Stomach (tissue), 9 donors: Measurements from ENCODE around the gene PRAMEF4. TPM values are rescaled to one million over a fixed set of nuclear protein-coding genes. Genes with fewer than 3 reads are reported as not detected.
"Not testable (repeated sequence)": the region's sequence is repeated elsewhere in the genome, so short reads cannot be mapped to it uniquely, and the experiment has no call there.

Source experiments
- DNase-seq, 2 donors: peaks; one replicate each; pipeline versions ENCODE4 v3.0.0 to v3.0.0-alpha.2; 2013 to 2019
- H3K27ac ChIP-seq, 5 donors: fragments of 200-600 bp in 4 of 5; sonication (generic) in 4 of 5; one replicate each; pipeline ENCODE4 v1.5.1; 2013 to 2019; ENCODE audit warnings: mild to moderate bottlenecking in 1 of 5, moderate library complexity in 1 of 5
- H3K27me3 ChIP-seq, 3 donors: fragments of 200-600 bp; sonication (generic); one replicate each; pipeline ENCODE4 v1.5.1; 2017 to 2019; ENCODE audit warnings: mixed run types in 1 of 3
- H3K36me3 ChIP-seq, 4 donors: fragments of 200-600 bp; sonication (generic); 1 replicate in 3 of 4; 2 replicates in 1 of 4; pipeline ENCODE4 v1.5.1; 2016 to 2019
- H3K4me1 ChIP-seq, 4 donors: fragments of 200-600 bp; sonication (generic); one replicate each; pipeline ENCODE4 v1.5.1; 2016 to 2019
- H3K4me3 ChIP-seq, 4 donors: fragments of 200-600 bp; sonication (generic) in 3 of 4; one replicate each; pipeline ENCODE4 v1.5.1; 2016 to 2019; ENCODE audit warnings: mild to moderate bottlenecking in 1 of 4
- H3K9me3 ChIP-seq, 4 donors: fragments of 200-600 bp; sonication (generic); one replicate each; pipeline ENCODE4 v1.5.1; 2016 to 2019
- EP300 ChIP-seq: sonication (generic); formaldehyde crosslinking; IDR thresholded peaks from one replicate; pipeline ENCODE4 v1.6.1; 2017; ENCODE audit warnings: antibody characterized with exemption
- POLR2A ChIP-seq, 4 donors: fragments of 450-650 bp; IDR thresholded peaks; one replicate each; pipeline ENCODE4 v1.6.1; 2016; ENCODE audit warnings: antibody characterized with exemption in 4 of 4, control low read depth in 2 of 4, mild to moderate bottlenecking in 1 of 4, moderate library complexity in 1 of 4
- POLR2AphosphoS5 ChIP-seq, 3 donors: sonication (generic); formaldehyde crosslinking; IDR thresholded peaks; one replicate each; pipeline ENCODE4 v1.6.1; 2016; ENCODE audit warnings: antibody characterized with exemption in 3 of 3
- whole genome bisulfite sequencing, 5 donors: extraction: QIAGEN DNeasy Blood & Tissue Kit in 3 of 5; methylation state at CpG; one replicate each; pipeline versions ENCODE4 v1.1.5 to v1.1.7; 2013 to 2018; 5-methylcytosine and 5-hydroxymethylcytosine counted together
- intact Hi-C: fragments of 100-400 bp; cut with DNase I; formaldehyde crosslinking; loops from one replicate; pipeline ENCODE4 v1.15.1; 2023; ENCODE audit warnings: low total_unique reads
- polyA plus RNA-seq, 3 donors: library from polyadenylated mRNA; stranded (reverse); fragments of 200-250 nt; gene quantifications; one replicate each; pipeline ENCODE4 v1.2.3, GENCODE V29; 2013
- small RNA-seq, 4 donors: library from RNA; depleted of rRNA; stranded (forward); fragments of <200 nt; gene quantifications; one replicate each; pipeline ENCODE3, GENCODE V24; 2016
- total RNA-seq, 5 donors: library from RNA; depleted of rRNA; stranded (reverse); fragments of >200 nt; gene quantifications; one replicate each; pipeline versions ENCODE4 v1.1.0 to v1.2.3, GENCODE V29; 2014 to 2016
- TF ChIP-seq, protein P1 (sequence below), 7 experiments: fragments of 450-650 bp in 4 of 7; fragments of 200-600 bp in 3 of 7; sonication (generic) in 3 of 7; IDR thresholded peaks; one replicate each; pipeline ENCODE4 v1.5.1; 2016 to 2019; ENCODE audit warnings: antibody characterized with exemption in 7 of 7, control low read depth in 2 of 7, mild to moderate bottlenecking in 1 of 7
- donor health status: healthy with polysubstance abuse.
- donor health status: Bipolar disorder and iron deficiency.
- donor health status: healthy.

PRAMEF4 gene
- total and polyA plus RNA-seq, 8 donors: not detected

DNA sequence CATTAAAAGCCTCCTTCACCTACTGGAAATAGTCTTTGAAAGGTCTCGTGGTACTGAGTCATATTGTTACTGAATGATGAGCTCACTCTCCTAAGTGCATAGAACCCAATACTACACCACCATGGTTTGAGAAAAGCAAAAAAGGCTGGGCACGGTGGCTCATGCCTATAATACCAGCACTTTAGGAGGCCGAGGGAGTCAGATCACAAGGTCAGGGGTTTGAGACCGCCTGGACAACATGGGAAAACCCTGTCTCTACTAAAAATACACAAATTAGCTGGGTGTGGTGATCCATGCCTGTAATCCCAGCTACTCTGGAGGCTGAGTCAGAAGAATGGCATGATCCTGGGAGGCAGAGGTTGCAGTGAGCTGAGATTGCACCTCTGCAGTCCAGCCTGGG, 34.2 kb downstream of the PRAMEF4 start:
- no peak for DNase-seq
- TF ChIP-seq, protein P1, sequence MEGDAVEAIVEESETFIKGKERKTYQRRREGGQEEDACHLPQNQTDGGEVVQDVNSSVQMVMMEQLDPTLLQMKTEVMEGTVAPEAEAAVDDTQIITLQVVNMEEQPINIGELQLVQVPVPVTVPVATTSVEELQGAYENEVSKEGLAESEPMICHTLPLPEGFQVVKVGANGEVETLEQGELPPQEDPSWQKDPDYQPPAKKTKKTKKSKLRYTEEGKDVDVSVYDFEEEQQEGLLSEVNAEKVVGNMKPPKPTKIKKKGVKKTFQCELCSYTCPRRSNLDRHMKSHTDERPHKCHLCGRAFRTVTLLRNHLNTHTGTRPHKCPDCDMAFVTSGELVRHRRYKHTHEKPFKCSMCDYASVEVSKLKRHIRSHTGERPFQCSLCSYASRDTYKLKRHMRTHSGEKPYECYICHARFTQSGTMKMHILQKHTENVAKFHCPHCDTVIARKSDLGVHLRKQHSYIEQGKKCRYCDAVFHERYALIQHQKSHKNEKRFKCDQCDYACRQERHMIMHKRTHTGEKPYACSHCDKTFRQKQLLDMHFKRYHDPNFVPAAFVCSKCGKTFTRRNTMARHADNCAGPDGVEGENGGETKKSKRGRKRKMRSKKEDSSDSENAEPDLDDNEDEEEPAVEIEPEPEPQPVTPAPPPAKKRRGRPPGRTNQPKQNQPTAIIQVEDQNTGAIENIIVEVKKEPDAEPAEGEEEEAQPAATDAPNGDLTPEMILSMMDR (IDR thresholded peaks at IDR 0.05): no peak
- no peak for TF ChIP-seq POLR2AphosphoS5 (IDR thresholded peaks at IDR 0.05)
- no peak for TF ChIP-seq EP300
- no peak for TF ChIP-seq POLR2A (IDR thresholded peaks at IDR 0.05)
- no peaks in the 10 kb centered on the region for H3K4me1 ChIP-seq
- no peak overlapping the region for H3K4me3 ChIP-seq
- H3K27ac ChIP-seq: no peak overlapping the region
- peaks cover 0 to 7% (median 0%) of the 10 kb centered on the region in 3 donors for H3K27me3 ChIP-seq
- H3K9me3 ChIP-seq: peaks cover 0 to 10% (median 2%) of the 10 kb centered on the region in 4 donors
- H3K36me3 ChIP-seq: no peaks in the 10 kb centered on the region
- intact Hi-C loops: no loop called here
- 58 to 61% (median 61%) methylated on average over 4 of the region's 4 CpGs for WGBS, 5 donors

DNA sequence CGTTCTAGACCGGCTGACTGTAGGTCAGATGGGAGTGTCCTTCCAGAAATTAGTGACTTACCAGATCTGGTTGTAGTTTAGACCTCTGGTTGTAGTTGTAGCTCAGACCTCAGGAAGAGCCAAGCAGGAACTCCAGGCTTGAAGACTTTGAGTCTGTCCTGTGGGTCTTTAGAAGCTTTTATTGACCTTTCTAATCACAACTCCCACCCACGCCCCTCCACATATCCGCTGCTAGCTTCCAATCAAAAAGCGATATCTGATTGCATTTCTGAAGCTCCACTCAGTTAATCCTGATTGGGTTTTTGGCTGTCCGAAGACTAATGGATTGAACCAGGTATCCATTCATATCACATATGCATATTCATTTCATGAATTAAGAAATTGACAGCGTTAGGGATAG, 37.4 kb downstream of the PRAMEF4 start, which contains the start of gene HNRNPCL1:
TSS of gene HNRNPCL1 (minus strand) at position 101 of the 400 bp plus-strand sequence. CDS start 431 bp downstream, outside the sequence.
- H3K4me3 ChIP-seq, H3K27ac ChIP-seq, intact Hi-C loops, DNase-seq, H3K4me1 ChIP-seq, H3K36me3 ChIP-seq, H3K27me3 ChIP-seq: not testable (repeated sequence)
- peaks cover 0 to 13% (median 4%) of the 10 kb centered on the region in 4 donors for H3K9me3 ChIP-seq
- WGBS, 5 donors: 77 to 87% (median 84%) methylated on average over 5 to 7 of the region's 7 CpGs

DNA sequence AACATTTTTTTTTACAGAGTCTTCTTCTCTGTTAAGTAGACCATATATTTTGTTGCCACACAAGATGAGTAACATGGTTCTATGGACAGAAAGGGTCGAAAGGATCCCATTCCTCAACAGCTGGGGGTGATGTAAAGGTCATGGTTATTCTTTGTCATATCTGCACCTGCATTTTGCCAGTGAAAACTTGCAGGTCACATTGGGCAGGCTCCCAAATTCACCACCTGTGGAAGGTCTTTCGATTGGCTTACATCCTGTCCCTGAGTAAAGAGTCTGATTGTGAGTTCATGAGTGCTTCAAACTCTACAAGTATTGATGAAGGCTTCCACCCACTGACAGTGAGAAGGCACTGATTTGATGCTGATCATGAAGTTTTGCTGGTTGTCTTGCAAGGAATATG, 52.8 kb downstream of the PRAMEF4 start:
- H3K9me3 ChIP-seq, DNase-seq, H3K27ac ChIP-seq, intact Hi-C loops, H3K4me3 ChIP-seq, H3K36me3 ChIP-seq, H3K27me3 ChIP-seq, H3K4me1 ChIP-seq: not testable (repeated sequence)
- WGBS, 5 donors: 42 to 59% (median 53%) methylated on average over 1 to 2 of the region's 2 CpGs

DNA sequence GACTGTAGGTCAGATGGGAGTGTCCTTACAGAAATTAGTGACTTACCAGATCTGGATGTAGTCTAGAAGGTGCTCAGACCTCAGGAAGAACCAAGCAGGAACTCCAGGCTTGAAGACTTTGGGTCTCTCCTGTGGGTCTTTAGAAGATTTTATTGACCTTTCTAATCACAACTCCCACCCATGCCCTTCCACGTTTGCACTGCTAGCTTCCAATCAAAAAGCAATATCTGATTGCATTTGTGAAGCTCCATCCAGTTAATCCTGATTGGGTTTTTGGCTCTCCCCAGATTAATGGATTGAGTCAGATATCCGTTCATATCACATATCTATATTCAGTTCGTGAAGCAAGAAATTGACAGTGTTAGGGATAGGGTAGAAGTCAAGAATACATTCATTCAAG, 54.7 kb downstream of the PRAMEF4 start, which contains the start of gene PRAMEF11:
TSS of gene PRAMEF11 (minus strand) at position 101 of the 400 bp plus-strand sequence. CDS start 2,621 bp downstream, outside the sequence.
- DNase-seq, H3K36me3 ChIP-seq, intact Hi-C loops, H3K4me3 ChIP-seq, H3K27me3 ChIP-seq, H3K4me1 ChIP-seq, H3K9me3 ChIP-seq, H3K27ac ChIP-seq: not testable (repeated sequence)
- WGBS, 5 donors: 54 to 66% (median 62%) methylated on average over 3 of the region's 3 CpGs

Small RNA genes within 50 kb of the gene (small RNA-seq; reads per million reads assigned to genes)
- gene RNU6-1072P: 0 reads per million in 4 donors

Other genes starting within 250 kb of the PRAMEF4 start
- not detected for gene AADACL4, start 242.1 kb downstream of the PRAMEF4 start, total RNA-seq
- not detected for gene AADACL4, start 242.1 kb downstream of the PRAMEF4 start, polyA plus RNA-seq
- gene AADACL3, start 170.1 kb downstream of the PRAMEF4 start, total RNA-seq: not detected
- not detected for gene AADACL3, start 170.1 kb downstream of the PRAMEF4 start, polyA plus RNA-seq
- gene CFAP107, start 140.0 kb downstream of the PRAMEF4 start, total RNA-seq: not detected
- not detected for gene CFAP107, start 140.0 kb downstream of the PRAMEF4 start, polyA plus RNA-seq
- not detected for gene PRAMEF12, start 112.5 kb downstream of the PRAMEF4 start, total RNA-seq
- gene PRAMEF12, start 112.5 kb downstream of the PRAMEF4 start, polyA plus RNA-seq: not detected
- not detected for gene PRAMEF1, start 94.8 kb downstream of the PRAMEF4 start, total RNA-seq
- gene PRAMEF1, start 94.8 kb downstream of the PRAMEF4 start, polyA plus RNA-seq: not detected
- gene PRAMEF11, start 54.8 kb downstream of the PRAMEF4 start, total RNA-seq: not detected
- gene PRAMEF11, start 54.8 kb downstream of the PRAMEF4 start, polyA plus RNA-seq: not detected
- not detected for gene HNRNPCL1, start 37.5 kb downstream of the PRAMEF4 start, total RNA-seq
- not detected for gene HNRNPCL1, start 37.5 kb downstream of the PRAMEF4 start, polyA plus RNA-seq
- not detected for gene PRAMEF2, start 29.1 kb downstream of the PRAMEF4 start, total RNA-seq
- not detected for gene PRAMEF2, start 29.1 kb downstream of the PRAMEF4 start, polyA plus RNA-seq
- gene PRAMEF10, start 12.1 kb upstream of the PRAMEF4 start, total RNA-seq: not detected
- not detected for gene PRAMEF10, start 12.1 kb upstream of the PRAMEF4 start, polyA plus RNA-seq
- not detected for gene PRAMEF7, start 30.4 kb upstream of the PRAMEF4 start, total RNA-seq
- not detected for gene PRAMEF7, start 30.4 kb upstream of the PRAMEF4 start, polyA plus RNA-seq
- not detected for gene PRAMEF6, start 61.4 kb upstream of the PRAMEF4 start, total RNA-seq
- gene PRAMEF6, start 61.4 kb upstream of the PRAMEF4 start, polyA plus RNA-seq: not detected
- gene PRAMEF27, start 170.4 kb upstream of the PRAMEF4 start, total RNA-seq: not detected
- gene PRAMEF27, start 170.4 kb upstream of the PRAMEF4 start, polyA plus RNA-seq: not detected
- not detected for gene HNRNPCL3, start 174.6 kb upstream of the PRAMEF4 start, total RNA-seq
- not detected for gene HNRNPCL3, start 174.6 kb upstream of the PRAMEF4 start, polyA plus RNA-seq
- not detected for gene PRAMEF25, start 184.6 kb upstream of the PRAMEF4 start, total RNA-seq
- not detected for gene PRAMEF25, start 184.6 kb upstream of the PRAMEF4 start, polyA plus RNA-seq
- gene HNRNPCL2, start 230.7 kb upstream of the PRAMEF4 start, total RNA-seq: not detected
- gene HNRNPCL2, start 230.7 kb upstream of the PRAMEF4 start, polyA plus RNA-seq: not detected